GM12801 (cell line): Measurements from ENCODE around the gene LRRC58.

ENCODE experiments used
- CTCF ChIP-seq: IDR thresholded peaks from one replicate; pipeline ENCODE4 v1.5.1; 2011; ENCODE audit warnings: control low read depth; ENCODE audit not compliant: insufficient read length; ENCODE audit errors: extremely low read depth

LRRC58 gene

DNA sequence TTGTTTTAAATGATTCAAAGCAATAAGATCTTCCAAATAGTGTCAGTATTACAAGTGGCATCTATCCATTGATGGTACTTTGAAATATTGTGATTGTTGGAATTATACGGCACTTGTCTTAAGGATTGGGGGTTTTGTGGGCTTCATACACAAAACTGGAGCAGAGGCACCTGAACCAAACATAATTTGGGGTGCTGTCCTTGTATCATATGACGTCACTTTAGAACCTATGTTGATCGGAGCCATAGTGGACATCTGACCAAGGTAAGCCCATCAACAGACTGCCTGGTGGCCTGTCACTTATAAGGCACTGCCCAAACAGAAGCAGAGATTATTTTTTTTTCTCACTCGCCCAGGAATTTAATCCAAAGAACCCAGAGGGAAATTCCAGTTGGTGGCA is 2.9 kb upstream of the LRRC58 start:
- no peak for TF ChIP-seq CTCF

DNA sequence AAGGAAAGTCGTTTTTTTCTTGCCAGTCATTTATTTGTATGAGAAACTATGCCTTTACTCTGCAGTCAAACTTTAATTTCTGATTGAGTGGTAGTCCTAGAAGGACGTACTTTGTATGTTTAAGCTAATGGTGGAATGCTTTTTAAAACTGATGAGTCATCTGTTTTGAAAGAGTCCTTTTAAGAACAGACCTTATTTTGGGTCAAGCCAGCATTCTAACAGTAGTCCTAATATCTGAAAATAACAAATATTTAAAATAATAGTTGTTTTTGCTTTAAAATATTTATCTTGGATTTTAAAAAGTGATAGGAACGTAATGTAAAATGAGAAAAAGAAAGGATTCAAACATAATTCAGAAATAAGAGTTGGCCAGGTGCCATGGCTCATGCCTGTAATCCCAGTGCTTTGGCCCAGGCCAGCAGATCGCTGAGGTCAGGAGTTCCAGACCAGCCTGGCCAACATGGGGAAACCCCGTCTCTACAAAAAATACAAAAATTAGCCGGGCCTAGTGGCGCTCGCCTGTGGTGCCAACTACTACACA is 1.3 kb upstream of the LRRC58 start:
- TF ChIP-seq CTCF: no peak

DNA sequence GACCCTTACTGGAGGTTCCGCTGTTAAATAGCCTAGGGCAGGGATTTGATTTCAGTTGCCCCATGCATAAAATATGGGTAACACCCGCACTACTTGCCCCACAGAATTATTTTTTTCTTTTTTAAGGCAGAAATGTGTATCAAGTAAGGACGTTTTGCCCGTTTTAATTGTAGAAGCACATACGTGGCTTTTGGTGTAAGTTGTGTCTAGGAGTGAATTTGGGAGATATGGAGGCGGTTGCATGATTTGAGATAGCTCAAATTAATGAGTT is 636 bp upstream of the LRRC58 start:
- no peak for TF ChIP-seq CTCF

- no peak for TF ChIP-seq CTCF
Measured at GRCh38 chr3:120348065-120348990, 826 bp downstream of the LRRC58 start.

DNA sequence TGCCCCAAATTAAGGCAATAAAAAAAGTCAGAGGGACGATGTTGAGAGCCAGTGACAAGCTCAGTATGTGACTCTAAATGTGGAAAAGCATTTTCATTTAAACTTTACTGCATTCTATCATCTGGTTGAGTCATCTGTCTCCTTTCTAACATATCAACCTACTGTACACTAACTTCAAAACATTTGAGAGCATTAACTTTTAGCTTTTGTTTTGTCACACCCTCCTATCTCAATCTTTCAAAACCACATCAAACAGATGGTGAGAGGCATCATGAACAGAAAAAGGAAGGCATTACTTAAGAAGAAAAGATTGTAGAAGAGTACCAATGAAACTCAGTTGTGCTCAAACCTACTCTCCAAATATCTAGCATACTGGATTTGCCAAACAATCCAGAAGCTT is 4.8 kb downstream of the LRRC58 start:
- TF ChIP-seq CTCF: no peak

GRCh38 chr3:120341658-120342346 is 7.4 kb downstream of the LRRC58 start:
- no peak for TF ChIP-seq CTCF

GRCh38 chr3:120339362-120339761 is 9.8 kb downstream of the LRRC58 start:
- TF ChIP-seq CTCF: no peak
